Stimulated activated naive CD4-positive, alpha-beta T cell (primary cell): ENCODE data around the gene IFNA21.
"Not testable (repeated sequence)": the region's sequence is repeated elsewhere in the genome, so short reads cannot be mapped to it uniquely, and the experiment has no call there.

Experiments
- DNase-seq, 6 experiments: peaks; one replicate each; lab custom pipeline; 2025; lab: John Stamatoyannopoulos, UW

IFNA21 gene

GRCh38 chr9:21141427-21141882, 25.0 kb downstream of the IFNA21 start, which contains the start of gene IFNW1:
IFNW1 (minus strand) TSS chr9:21141832; CDS start chr9:21141570, 262 bp downstream.
- DNase-seq: no peak

- no peak for DNase-seq
Observed at GRCh38 chr9:21137020-21137419, 29.4 kb downstream of the IFNA21 start.

- no peak for DNase-seq
Observed at GRCh38 chr9:21135736-21136135, 30.7 kb downstream of the IFNA21 start.

GRCh38 chr9:21128186-21128585, 38.3 kb downstream of the IFNA21 start:
- not testable (repeated sequence) for DNase-seq

- no peak for DNase-seq
Observed at GRCh38 chr9:21121595-21122251, 44.7 kb downstream of the IFNA21 start.

GRCh38 chr9:21121079-21121478, 45.4 kb downstream of the IFNA21 start:
- DNase-seq: no peak

- no peak for DNase-seq
Observed at GRCh38 chr9:21119093-21119770, 47.2 kb downstream of the IFNA21 start.
